Measurements from ENCODE around the gene L3MBTL4. TPM values are rescaled to one million over a fixed set of nuclear protein-coding genes. Genes with fewer than 3 reads are reported as not detected.
"Not testable (repeated sequence)": the region's sequence is repeated elsewhere in the genome, so short reads cannot be mapped to it uniquely, and the experiment has no call there.

Gene L3MBTL4
- total RNA-seq, 2 experiments from 2014 or later: 0.29 to 0.31 TPM

DNA sequence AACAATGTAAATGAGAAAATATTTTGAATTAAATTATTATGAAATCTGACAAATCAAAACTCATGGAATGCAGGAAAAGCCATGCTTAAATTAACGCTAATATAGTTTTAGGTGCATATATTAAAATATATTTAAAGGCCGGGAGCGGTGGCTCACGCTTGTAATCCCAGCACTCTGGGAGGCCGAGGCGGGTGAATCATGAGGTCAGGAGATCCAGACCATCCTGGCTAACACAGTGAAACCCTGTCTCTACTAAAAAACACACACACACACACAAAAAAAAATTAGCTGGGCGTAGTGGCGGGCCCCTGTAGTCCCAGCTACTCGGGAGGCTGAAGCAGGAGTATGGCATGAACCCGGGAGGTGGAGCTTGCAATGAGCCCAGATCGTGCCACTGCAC, 342.3 kb downstream of the L3MBTL4 start:
- H3K4me3 Mint-ChIP-seq; H3K27ac Mint-ChIP-seq; CTCF ChIA-PET; POLR2A ChIA-PET; DNase-seq; intact Hi-C loops (cut with micrococcal nuclease); H3K9me3 Mint-ChIP-seq; H3K36me3 Mint-ChIP-seq; H3K4me1 Mint-ChIP-seq (ENCODE audit: low read depth); H3K27me3 Mint-ChIP-seq: not testable (repeated sequence)

DNA sequence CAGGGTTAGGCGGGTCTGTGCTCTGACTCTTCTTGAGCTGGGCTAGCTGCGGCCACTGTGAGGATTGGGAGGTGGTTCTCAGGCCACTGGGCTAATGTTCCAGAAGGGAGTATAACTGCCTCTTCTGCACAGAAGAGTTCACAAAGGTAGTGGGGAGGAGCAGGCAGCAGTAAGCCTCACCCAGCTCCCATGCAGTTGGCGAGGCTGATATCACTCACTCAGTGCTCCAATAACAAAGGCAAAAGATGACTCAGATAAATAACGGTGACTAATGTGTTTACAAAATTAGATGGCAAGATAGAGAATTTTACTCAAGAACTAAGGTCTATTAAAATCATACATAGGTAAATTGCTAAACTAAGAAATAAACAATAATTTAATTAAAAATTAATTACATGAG, 345.2 kb downstream of the L3MBTL4 start:
- ChIA-PET CTCF (no interaction called here), POLR2A (no interaction called here)
- H3K9me3 Mint-ChIP-seq: peaks cover 2% of the 10 kb centered on the region
- H3K4me1 Mint-ChIP-seq (ENCODE audit: low read depth): no peaks in the 10 kb centered on the region
- intact Hi-C loops (cut with micrococcal nuclease): no loop called here
- H3K36me3 Mint-ChIP-seq: no peaks in the 10 kb centered on the region
- DNase-seq: no peak
- H3K27ac Mint-ChIP-seq: no peak overlapping the region
- no peaks in the 10 kb centered on the region for H3K27me3 Mint-ChIP-seq
- H3K4me3 Mint-ChIP-seq: no peak overlapping the region

DNA sequence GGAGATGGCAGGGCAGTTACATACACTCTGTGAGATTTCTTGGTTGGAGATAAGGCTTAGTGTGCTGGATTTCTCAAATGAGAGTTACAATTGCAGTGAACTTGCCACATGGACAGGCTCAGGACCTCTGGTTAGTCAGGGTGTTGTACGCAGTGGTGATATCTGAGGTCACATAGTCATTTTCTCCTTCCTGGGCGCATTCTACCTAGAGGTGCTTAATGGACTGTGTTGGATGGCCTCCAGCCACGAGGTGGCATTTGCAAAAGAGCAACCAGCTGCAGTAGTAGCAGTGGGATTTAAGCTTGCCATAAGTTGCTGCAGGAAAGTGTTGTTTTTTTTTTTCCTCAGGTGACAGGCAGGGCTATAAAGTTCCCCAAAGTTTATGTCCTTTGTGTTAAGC, 345.6 kb downstream of the L3MBTL4 start:
- intact Hi-C loops (cut with micrococcal nuclease): no loop called here
- H3K9me3 Mint-ChIP-seq: peaks cover 2% of the 10 kb centered on the region
- no peak for DNase-seq
- no peak overlapping the region for H3K4me3 Mint-ChIP-seq
- no peaks in the 10 kb centered on the region for H3K4me1 Mint-ChIP-seq (ENCODE audit: low read depth)
- H3K36me3 Mint-ChIP-seq: no peaks in the 10 kb centered on the region
- H3K27me3 Mint-ChIP-seq: no peaks in the 10 kb centered on the region
- ChIA-PET CTCF (no interaction called here), POLR2A (no interaction called here)
- no peak overlapping the region for H3K27ac Mint-ChIP-seq

DNA sequence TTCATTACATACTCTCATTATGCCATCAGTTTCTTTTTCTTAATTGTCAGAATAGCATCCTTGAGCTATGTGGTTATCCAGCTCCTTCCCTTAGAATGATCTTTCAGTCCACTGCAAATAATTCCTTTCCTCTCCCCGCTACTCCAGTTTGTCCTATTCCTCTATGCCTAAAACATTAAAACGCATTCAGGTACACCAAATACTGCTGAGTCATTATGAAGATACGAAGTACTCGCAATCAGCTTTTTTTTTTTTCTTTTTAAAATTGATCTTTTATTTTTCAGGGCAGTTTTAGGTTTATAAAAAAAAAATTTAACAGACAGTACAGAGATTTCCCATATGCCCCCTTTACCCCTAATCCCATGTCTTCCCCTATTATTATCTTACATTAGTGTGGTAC, 354.6 kb downstream of the L3MBTL4 start:
- intact Hi-C loops (cut with micrococcal nuclease): no loop called here
- H3K36me3 Mint-ChIP-seq: no peaks in the 10 kb centered on the region
- H3K27me3 Mint-ChIP-seq: no peaks in the 10 kb centered on the region
- peaks cover 4% of the 10 kb centered on the region for H3K4me1 Mint-ChIP-seq (ENCODE audit: low read depth)
- H3K27ac Mint-ChIP-seq: no peak overlapping the region
- H3K9me3 Mint-ChIP-seq: peaks cover 4% of the 10 kb centered on the region
- ChIA-PET CTCF (no interaction called here), POLR2A (no interaction called here)
- DNase-seq: no peak
- no peak overlapping the region for H3K4me3 Mint-ChIP-seq

DNA sequence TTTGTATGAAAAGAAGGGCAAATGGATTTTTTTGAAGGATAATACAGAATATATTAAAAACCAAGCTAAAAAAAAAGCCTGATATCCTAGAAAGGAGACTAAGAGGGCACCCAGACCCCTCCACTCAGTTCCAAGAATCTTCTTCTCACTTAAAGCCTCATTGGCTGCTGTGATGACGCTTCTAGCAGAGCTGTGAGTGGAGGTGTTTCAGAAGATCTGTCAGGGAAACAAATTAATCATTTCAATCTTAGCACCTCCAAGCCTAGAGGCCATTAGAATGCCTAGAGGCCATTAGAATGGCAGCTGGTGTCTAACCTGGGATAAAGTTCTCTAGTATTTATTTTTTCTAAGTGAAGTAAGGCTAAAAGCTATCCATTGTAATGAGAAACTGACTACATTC, 355.2 kb downstream of the L3MBTL4 start:
- CTCF ChIA-PET: no interaction called here
- H3K36me3 Mint-ChIP-seq: no peaks in the 10 kb centered on the region
- H3K9me3 Mint-ChIP-seq: peaks cover 4% of the 10 kb centered on the region
- no peak for DNase-seq
- peaks cover 4% of the 10 kb centered on the region for H3K4me1 Mint-ChIP-seq (ENCODE audit: low read depth)
- POLR2A ChIA-PET: no interaction called here
- no peak overlapping the region for H3K4me3 Mint-ChIP-seq
- intact Hi-C loops (cut with micrococcal nuclease): no loop called here
- no peak overlapping the region for H3K27ac Mint-ChIP-seq
- no peaks in the 10 kb centered on the region for H3K27me3 Mint-ChIP-seq

DNA sequence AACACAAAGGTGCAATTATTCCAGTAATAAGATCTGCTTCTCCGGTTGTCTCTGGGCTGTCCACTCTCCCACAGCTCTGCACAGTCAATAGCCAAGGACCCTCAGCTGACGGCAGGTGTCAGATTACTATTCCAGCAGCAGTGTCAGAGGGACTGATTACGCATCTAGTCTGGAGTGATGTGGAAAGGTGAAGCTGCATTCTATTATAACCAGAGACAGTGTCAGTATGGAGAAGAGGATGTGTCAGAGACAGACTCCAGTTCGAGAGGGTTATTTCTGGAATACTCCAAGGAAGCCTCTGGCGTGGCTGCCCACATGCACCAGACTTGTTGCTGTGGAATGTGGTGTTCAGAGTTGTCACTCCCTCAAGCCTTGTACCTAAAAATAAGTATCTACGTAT, 355.8 kb downstream of the L3MBTL4 start:
- Mint-ChIP-seq H3K27ac (no peak overlapping the region), H3K4me3 (no peak overlapping the region), H3K27me3 (no peaks in the 10 kb centered on the region), H3K4me1 (ENCODE audit: low read depth) (peaks cover 4% of the 10 kb centered on the region), H3K9me3 (peaks cover 4% of the 10 kb centered on the region), H3K36me3 (no peaks in the 10 kb centered on the region)
- DNase-seq: no peak
- CTCF ChIA-PET: no interaction called here
- POLR2A ChIA-PET: no interaction called here
- intact Hi-C loops (cut with micrococcal nuclease): no loop called here

DNA sequence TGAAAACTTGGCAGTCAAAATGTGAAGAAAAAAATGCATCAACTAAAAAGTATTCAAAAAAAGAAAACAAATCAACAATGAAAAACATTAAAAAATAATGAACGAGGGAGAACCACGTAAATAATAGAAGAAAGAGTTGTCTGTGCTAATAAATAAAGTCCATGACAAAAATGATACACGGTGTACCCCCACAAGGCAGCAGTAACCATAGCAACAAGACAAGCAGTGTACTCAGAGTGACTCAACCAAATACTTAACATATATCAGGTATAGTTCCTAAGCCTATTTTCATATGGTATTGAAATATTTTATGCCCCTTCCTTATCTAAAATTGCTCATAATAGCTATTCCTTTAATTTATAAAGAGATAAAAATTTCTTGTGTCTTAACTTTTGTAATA, 357.1 kb downstream of the L3MBTL4 start:
- no peaks in the 10 kb centered on the region for H3K27me3 Mint-ChIP-seq
- no peaks in the 10 kb centered on the region for H3K36me3 Mint-ChIP-seq
- peaks cover 4% of the 10 kb centered on the region for H3K4me1 Mint-ChIP-seq (ENCODE audit: low read depth)
- ChIA-PET CTCF (no interaction called here), POLR2A (no interaction called here)
- no peaks in the 10 kb centered on the region for H3K9me3 Mint-ChIP-seq
- no peak overlapping the region for H3K4me3 Mint-ChIP-seq
- intact Hi-C loops (cut with micrococcal nuclease): no loop called here
- DNase-seq: no peak
- no peak overlapping the region for H3K27ac Mint-ChIP-seq

DNA sequence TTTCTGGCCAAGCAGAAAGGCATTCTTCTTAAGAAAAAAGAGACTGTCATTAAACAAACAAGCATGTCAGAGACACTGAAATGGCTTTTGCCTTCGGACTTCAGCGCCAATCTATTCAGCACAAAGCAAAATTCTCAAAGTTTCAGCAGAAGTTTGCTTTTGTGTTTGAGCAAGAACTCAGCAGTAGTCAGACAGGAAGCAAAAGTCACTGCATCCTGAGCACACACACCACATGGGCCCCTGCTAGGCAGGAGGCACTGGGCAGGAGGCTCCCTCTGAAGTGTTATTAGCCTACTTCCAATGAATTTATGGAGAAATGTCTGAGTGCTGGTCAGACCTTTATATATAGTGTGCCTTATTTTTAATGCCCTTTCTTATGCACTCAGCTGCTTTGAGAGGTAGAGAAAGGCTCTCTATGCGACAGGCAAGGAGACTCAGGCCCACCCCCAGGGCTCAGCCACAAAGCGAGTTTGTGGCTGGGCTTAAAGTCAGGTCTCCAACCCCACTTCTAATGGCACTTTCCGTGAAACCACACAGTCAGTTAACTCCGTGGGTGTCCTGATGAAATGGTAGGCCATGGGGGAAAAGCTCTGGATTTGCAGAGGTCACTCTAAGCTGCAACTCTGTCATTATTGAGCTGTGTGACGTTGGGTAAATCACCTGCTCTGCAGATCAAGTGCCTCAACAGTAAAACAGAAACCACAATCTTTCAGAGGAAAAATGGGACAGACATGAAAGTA, 358.4 kb downstream of the L3MBTL4 start:
- H3K9me3 Mint-ChIP-seq: no peaks in the 10 kb centered on the region
- POLR2A ChIA-PET: no interaction called here

DNA sequence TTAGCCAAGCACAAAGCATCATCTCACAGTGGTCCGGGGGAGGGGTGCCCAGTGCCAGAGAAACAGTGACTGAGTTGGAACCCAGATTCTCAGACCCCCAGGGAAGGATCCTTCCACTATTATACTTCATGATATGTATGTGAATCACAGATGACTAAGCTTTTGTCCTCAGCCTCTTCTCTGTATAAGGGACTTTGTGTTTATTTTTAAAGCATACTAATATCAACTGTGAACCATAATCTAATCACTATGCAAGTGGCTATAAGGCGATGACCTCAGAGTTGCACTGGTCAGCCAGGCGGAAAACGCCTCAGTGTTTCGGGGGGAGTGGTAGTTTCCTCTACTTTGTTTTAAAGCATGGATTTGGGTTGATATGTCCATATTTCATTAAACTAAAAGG, 359.0 kb downstream of the L3MBTL4 start:
- Mint-ChIP-seq H3K36me3 (no peaks in the 10 kb centered on the region), H3K4me3 (no peak overlapping the region), H3K4me1 (ENCODE audit: low read depth) (peaks cover 4% of the 10 kb centered on the region), H3K9me3 (no peaks in the 10 kb centered on the region), H3K27ac (no peak overlapping the region), H3K27me3 (no peaks in the 10 kb centered on the region)
- ChIA-PET POLR2A (no interaction called here), CTCF (no interaction called here)
- DNase-seq: no peak
- intact Hi-C loops (cut with micrococcal nuclease): no loop called here

More for the DNA sequence above, 358.4 kb downstream of the L3MBTL4 start:
- DNase-seq: no peak
- Mint-ChIP-seq H3K4me3 (no peak overlapping the region), H3K4me1 (ENCODE audit: low read depth) (peaks cover 4% of the 10 kb centered on the region), H3K36me3 (no peaks in the 10 kb centered on the region), H3K27me3 (no peaks in the 10 kb centered on the region), H3K27ac (no peak overlapping the region)
- intact Hi-C loops (cut with micrococcal nuclease): no loop called here
- CTCF ChIA-PET: no interaction called here

DNA sequence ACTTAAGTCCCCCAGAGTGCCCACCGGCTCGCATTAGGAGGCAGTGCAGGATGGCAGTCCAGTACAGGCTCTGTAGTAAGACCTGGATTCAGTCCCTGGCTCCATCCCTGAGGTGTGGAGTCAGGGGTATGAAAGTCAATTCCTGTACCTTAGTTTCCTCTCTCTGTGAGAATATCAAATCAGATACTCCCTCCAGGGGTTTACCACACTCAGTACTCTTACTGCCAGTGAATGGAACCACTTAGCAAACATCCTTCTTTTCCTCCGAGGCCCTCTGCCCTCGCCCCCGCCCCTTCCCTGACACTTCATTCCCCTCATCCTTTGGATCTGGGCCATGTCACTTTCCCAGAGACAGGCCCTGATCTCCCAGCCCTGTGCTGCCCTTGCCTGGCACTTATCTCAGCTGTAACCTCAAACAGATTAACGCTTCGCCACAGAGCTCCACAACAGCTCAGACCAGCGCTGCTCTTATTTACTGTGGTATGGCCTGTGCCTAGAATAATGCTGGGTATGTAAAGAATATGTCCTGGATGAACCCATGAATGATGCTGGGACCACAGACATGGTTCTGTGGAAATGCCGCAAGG, 360.4 kb downstream of the L3MBTL4 start:
- CTCF ChIA-PET: no interaction called here
- Mint-ChIP-seq H3K4me3 (no peak overlapping the region), H3K9me3 (peaks cover 1% of the 10 kb centered on the region), H3K27ac (no peak overlapping the region), H3K36me3 (no peaks in the 10 kb centered on the region), H3K4me1 (ENCODE audit: low read depth) (peaks cover 4% of the 10 kb centered on the region), H3K27me3 (no peaks in the 10 kb centered on the region)
- intact Hi-C loops (cut with micrococcal nuclease): no loop called here
- DNase-seq: no peak
- POLR2A ChIA-PET: no interaction called here

DNA sequence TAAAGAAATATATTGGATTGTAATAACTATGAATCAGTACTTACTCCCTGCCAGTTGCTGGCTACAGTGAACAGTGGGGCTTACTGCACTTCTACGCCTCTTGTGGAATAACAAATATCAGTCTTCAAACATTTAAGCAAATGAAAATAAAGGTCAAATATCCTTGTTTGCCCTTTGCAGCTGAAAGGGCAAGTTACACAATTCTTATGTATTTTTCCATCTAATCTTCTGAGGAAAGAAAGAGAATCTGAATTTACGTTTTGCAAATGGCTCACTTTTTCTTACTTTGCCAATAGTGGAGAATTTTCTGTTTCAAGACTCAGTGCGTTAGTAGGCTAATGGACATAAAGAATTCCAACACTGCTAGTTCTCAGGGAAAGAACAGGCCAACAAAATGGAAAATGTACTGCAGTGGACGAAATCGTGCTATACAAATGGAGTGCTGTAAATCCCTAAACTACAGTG, 362.2 kb downstream of the L3MBTL4 start:
- CTCF ChIA-PET: no interaction called here
- Mint-ChIP-seq H3K27me3 (no peaks in the 10 kb centered on the region), H3K9me3 (peaks cover 4% of the 10 kb centered on the region), H3K4me3 (no peak overlapping the region), H3K27ac (no peak overlapping the region), H3K4me1 (ENCODE audit: low read depth) (peaks cover 4% of the 10 kb centered on the region), H3K36me3 (no peaks in the 10 kb centered on the region)
- POLR2A ChIA-PET: no interaction called here
- intact Hi-C loops (cut with micrococcal nuclease): no loop called here
- no peak for DNase-seq

DNA sequence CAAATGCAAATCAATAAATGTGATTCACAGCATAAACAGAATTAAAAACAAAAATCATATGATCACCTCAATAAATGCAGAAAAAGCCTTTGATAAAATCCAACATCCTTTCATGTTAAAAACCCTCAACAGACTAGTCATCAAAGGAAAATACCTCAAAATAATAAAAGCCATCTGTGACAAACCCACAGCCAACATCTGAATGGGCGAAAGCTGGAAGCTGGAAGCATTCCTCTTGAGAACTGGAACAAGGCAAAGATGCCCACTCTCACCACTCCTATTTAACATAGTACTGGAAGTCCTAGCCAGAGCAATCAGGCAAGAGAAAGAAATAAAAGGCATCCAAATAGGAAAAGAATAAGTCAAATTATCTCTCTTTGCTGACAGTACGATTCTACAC, 367.1 kb downstream of the L3MBTL4 start:
- intact Hi-C loops (cut with micrococcal nuclease); POLR2A ChIA-PET; H3K4me1 Mint-ChIP-seq (ENCODE audit: low read depth); H3K9me3 Mint-ChIP-seq; H3K27ac Mint-ChIP-seq; H3K4me3 Mint-ChIP-seq; H3K36me3 Mint-ChIP-seq; DNase-seq; CTCF ChIA-PET; H3K27me3 Mint-ChIP-seq: not testable (repeated sequence)

DNA sequence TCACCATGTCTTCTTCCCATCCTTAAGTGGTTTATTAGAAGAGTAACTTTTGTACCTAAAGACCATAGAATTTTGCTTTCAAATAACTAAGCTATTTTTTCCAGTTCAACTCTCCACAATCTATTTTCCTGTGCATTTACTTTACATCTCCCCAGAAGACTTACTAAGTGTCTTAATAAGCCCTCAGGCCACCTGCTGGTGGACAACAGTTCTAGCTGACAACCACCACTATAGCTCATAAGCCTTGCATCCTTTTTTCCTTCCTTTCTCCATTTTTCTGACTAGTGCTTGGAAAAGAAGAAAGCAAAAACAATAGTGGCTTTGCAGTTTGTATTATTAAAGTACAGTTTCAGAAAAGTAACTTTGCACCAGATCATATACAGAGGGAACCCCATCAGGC, 369.9 kb downstream of the L3MBTL4 start:
- H3K27ac Mint-ChIP-seq: no peak overlapping the region
- H3K9me3 Mint-ChIP-seq: peaks cover 9% of the 10 kb centered on the region
- ChIA-PET CTCF (interaction anchor here (0.5 kb wide), 1 partner anchor 1053 kb away, joined by 5 read pairs; no protein-coding TSS in a partner anchor), POLR2A (no interaction called here)
- no peaks in the 10 kb centered on the region for H3K4me1 Mint-ChIP-seq (ENCODE audit: low read depth)
- no peaks in the 10 kb centered on the region for H3K36me3 Mint-ChIP-seq
- no peaks in the 10 kb centered on the region for H3K27me3 Mint-ChIP-seq
- no peak overlapping the region for H3K4me3 Mint-ChIP-seq
- DNase-seq: no peak
- intact Hi-C loops (cut with micrococcal nuclease): no loop called here

Measured in activated CD4-positive, alpha-beta memory T cell treated with anti-CD3 and anti-CD28 coated beads for 36 hours (primary cell).